KBM-7 (cell line): ENCODE measurements around the gene SEC16A.

Source experiments
- DNase-seq: peaks from one replicate; pipeline ENCODE4 v3.0.0-alpha.2; 2015
- in situ Hi-C: fragments of 300-500 bp; cut with MboI; formaldehyde crosslinking; loops from 2 replicates; pipeline ENCODE4 v1.14.3; 2020; ENCODE audit warnings: low sequenced_read_pairs, low pct_unique_long_range_greater_than_20kb, mixed read lengths

SEC16A gene

DNA sequence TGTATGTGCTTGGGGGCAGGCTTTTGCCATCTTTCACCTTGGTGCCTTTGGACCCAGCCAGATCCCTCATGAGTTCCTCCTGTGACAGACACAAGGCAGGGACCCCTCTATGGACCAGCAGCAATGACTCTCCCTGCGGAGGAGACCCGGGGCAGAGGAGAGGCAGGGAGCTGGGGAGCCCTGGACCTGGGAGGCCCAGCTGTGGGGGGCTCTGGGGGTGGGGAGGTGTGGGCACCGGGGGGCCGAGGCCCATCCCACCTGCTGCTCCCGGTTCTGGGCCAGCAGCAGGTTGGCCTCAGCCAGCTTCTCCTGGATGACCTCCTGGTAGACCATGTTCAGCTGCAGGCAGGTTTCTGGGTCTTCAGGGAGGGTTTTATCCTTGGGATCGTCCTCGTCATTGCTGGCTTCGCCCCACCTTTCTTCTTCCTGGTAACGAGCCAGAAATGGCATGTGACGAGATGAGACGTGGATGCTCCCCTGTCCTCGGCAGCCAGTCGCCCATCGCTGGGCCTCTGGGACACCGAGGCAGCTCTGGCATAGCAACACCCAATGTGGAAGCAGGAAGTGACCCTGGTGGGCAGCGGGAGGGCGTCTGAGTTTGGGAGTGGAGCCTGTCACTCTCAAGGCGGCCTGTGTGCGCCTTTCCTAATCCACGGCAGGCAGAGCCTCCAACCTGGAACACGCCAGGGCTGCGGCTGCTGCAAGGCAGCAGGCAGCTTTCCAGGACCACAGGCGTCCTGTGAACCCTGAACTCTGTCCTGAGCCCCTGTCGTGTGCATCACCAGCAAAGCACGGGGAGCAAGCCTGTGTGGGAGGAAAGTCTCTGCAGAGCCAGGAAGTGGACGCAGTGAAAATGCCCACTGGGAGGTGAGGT, 87.3 kb downstream of the SEC16A start:
- DNase-seq: no peak
- in situ Hi-C loops: no loop called here

DNA sequence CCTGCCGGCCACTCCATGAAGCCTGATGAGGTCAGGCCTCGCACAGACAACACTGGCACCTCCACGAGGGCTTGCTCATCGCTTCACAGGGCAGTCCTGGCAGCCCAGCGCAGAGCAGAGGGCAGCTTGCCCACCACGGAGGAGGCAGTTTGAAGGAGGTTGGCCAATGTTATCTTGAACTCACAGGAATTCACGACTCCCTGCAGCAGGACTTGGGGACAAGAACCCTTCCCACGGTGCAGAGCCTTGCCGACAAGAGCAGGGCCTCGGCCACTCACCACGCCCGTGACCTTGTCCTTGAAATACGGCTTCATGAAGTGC, 87.9 kb downstream of the SEC16A start:
- no peak for DNase-seq
- in situ Hi-C loops: no loop called here

DNA sequence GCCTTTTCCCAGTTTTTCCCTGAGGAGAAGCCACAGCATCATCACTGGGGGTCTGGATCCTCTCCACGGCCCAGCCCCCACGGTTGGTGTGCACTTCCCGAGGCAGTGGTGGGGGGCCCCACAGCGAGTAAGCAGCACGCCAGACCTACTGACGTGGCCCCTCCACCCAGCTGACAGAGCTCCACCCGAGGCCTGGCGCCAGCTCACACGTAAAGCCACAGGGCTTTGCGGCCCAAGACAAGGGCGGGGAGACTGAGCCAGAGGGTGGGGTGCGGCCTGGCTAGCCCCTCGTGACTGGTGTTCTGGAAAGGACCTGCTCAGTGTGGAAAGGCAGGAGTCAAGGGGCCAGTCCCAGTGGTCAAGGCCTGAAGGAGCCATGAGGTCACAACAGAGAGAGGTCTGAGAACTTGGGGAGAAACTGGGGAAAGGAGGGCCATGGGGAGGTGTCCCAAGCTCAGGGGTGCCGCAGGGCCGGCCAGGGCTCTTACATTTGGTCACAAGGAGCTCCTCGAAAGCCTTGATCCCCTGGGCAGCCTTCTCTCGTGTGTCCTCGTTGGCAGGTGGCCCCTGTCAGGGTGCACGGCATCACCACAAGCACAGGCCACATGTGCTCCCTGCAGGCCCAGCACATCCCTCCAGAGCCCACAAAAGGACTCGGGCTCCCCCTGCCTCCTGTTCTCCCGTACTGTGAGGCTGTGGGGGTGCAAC, 88.4 kb downstream of the SEC16A start:
- DNase-seq: no peak
- in situ Hi-C loops: no loop called here

DNA sequence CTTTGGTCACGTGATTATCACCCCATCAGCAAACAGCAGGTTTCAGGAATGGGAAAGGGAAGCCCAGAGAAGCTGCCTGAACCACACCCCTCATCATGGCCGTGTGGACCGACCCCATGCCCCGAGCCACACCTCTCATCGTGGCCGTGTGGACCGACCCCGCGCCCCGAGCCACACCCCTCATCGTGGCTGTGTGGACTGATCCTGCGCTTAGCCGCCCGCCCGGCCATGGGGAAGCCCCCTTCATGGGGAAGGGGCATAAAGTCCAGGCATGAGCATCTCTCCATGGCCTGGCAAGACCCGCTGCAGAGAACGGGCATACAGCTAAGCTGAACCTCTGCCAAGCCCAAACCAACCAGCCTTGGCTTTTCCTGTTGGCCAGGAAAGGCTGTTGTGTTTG, 89.3 kb downstream of the SEC16A start:
- in situ Hi-C loops: no loop called here
- no peak for DNase-seq

DNA sequence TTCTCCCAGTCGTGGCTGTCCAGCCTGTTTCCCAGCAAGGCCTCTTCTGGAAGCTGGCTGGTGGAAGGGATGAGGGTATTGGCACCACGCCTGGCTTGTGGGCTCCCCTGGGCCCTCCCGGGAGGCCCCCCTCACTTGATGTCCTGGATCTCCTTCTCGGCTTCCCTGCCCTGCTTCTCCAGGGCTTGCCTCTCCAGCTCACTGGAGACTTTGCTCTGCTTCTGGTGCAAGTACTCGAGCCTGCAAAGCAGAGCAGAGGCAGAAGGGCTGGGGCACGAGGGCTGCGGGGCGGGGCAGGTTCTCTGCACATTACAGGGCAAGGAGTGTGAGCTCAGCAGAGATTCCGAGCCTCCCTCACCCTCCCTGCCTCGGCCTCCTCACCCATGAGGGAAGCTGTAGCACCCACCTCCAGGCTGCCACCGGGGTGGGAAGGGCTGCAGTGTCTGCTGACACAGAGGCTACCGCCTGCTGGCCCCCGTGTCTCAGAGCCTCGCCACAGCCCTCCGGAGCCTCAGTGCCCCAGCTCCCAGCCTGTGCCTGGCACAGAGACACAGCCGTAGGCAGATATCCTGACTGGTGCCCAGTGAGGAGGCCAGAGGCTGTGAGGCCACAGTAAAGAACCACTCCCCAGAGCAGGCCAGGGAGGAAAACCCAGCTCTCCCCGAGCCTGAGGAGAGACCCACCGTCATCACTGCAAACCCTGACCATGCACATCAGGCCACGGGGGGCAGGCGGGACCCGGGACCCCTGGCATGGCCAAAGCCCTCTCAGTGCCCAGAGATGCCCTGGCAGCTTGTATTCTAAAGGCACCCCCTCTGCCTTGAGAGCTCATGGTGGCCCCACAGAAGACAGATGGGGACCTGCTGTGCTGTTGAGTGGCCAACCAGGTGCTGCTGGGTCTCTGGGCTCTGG, 90.0 kb downstream of the SEC16A start:
- in situ Hi-C loops: no loop called here
- no peak for DNase-seq

DNA sequence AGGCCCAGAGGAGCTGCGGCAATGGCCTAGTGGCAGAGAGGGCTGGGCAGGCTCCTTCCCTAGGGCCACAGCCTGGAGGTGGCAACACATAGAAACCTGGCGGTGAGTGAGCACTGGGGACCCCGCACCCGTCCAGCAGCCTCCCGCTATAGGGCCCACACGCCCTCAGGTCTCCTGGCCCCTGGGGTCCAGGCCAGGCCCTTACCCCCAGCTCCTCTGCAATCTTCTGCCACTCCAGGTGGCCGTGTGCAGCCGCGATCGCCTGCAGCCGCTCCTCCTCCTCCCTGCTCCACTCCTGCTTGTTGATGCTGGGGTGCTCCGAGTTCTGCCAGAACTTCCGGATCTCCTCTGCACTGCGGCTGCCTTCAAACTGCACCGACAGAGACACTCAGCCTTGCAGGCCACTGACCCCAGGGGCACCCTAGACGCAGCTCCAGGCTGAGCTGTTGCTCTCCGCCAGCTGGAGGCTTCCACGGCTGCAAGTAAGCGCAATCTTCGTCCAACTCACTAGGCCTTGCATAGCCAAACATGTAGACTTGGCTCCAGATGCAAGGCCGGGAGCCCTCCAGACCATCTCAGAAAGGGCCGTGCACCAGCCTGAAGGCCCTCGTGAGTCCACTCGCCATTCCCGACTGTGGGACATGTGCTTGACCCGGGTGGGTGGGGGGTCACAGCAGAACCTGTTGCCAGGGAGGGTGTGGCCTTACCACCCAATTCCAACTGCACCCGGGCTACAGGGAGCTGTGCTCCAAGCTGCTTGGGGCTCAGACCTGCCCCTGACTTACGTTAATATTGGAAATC, 90.9 kb downstream of the SEC16A start:
- no peak for DNase-seq
- in situ Hi-C loops: no loop called here
